Measurements from ENCODE around the gene TRAF6. TPM values are rescaled to one million over a fixed set of nuclear protein-coding genes. Genes with fewer than 3 reads are reported as not detected.

TRAF6 gene, protein sequence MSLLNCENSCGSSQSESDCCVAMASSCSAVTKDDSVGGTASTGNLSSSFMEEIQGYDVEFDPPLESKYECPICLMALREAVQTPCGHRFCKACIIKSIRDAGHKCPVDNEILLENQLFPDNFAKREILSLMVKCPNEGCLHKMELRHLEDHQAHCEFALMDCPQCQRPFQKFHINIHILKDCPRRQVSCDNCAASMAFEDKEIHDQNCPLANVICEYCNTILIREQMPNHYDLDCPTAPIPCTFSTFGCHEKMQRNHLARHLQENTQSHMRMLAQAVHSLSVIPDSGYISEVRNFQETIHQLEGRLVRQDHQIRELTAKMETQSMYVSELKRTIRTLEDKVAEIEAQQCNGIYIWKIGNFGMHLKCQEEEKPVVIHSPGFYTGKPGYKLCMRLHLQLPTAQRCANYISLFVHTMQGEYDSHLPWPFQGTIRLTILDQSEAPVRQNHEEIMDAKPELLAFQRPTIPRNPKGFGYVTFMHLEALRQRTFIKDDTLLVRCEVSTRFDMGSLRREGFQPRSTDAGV
- total RNA-seq = 13.1 and 14.2 TPM in 2 replicates
- polyA plus RNA-seq = 6.0 and 6.6 TPM in 2 replicates
- 5.8 and 6.8 TPM in 2 replicates for polyA plus RNA-seq (2011; cell fraction: cytosol; rRNA removed)
- polyA plus RNA-seq (2011; cell fraction: nucleus; rRNA removed) = 11.3 and 12.2 TPM in 2 replicates
- 9.5 and 9.7 TPM in 2 replicates for polyA plus RNA-seq (2012)
- polyA minus RNA-seq = 19.7 and 20.3 TPM in 2 replicates
- 5.7 TPM for polyA minus RNA-seq (2011; cell fraction: cytosol; rRNA and poly(A)+ RNA removed)
- polyA minus RNA-seq (2011; cell fraction: nucleus; rRNA and poly(A)+ RNA removed) = 15.3 and 22.8 TPM in 2 replicates
- Bru-seq, nascent RNA = percentile 91 among the genes with signal in this experiment
- percentile 70 among the genes with signal in this experiment for BruChase-seq, experiment 1, labeled RNA remaining after a 6-hour chase
- percentile 93 among the genes with signal in this experiment for BruChase-seq, experiment 2, labeled RNA remaining after a 2-hour chase
- long read RNA-seq, full-length matches to known transcripts = 34 of 43 reads
- long read RNA-seq, partial matches to known transcripts = 2 of 43 reads
- long read RNA-seq, other reads (novel, unspliced or antisense) = 7 of 43 reads

DNA sequence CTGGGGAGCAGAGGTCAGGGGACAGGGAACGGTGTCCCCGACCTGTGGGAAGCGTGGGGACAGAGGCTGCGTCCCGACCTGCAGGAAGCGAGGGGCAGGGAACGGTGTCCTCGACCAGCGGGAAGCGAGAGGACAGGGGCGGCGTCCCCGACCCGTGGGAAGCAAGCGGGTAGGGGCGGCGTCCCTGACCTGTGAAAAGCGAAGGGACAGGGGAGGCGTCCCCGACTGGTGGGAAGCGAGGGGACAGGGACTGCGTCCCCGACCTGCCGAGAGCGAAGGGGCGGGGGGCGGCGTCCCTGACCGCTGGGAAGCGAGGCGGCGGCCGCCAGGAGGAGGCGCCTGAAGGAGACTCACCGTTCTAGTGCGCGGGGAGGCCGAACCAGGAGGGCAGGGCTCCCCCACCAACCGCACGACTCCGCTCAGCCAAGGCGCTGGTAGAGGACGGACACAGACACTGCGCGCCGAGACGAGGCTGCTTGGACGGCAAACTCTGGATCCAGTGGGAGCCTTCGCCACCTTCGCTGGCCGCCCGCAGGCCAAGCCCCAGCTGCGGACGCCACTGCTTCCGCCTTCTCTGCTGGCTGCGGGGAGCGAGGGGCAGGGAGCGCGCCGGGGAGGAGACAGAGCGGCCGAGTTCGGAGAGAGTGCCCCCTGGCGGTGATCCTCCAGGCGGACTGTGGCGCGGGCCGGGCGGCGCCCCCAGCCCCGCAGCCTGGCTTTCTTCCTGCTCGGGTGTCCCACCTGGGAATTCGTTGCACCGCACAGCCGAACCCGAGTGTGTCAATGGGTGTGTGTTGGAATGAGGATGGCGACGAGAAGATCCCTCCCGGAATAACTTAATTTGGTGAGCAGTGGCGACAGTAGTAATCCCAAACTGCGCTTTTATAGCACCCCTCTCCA lies at the start of gene TRAF6:
Gene TRAF6, minus strand, starts transcription at position 579 of the 900 bp plus-strand sequence. CDS start 8,757 bp downstream, outside the sequence.
- H3K79me2 ChIP-seq (ENCODE audit: control insufficient read depth, insufficient read depth, low read length) = peaks cover 36% of the 10 kb centered on the region
- no peaks in the 10 kb centered on the region for H3K9me1 ChIP-seq (replicated peaks; ENCODE audit: control insufficient read depth, extremely low read depth, insufficient read depth, low read length)
- H3K4me2 ChIP-seq (ENCODE audit: insufficient read depth, low read length) = peak within 1 kb of the TSS; percentile 95
- H4K20me1 ChIP-seq (replicated peaks; ENCODE audit: control insufficient read depth, extremely low read depth, insufficient read depth, low read length) = peaks cover 2% of the 10 kb centered on the region
- H3K9ac ChIP-seq (replicated peaks; ENCODE audit: extremely low read depth, insufficient read depth, low read length) = peak within 1 kb of the TSS; percentile 55
- BruUV-seq (replicated peaks) = no TSS peak
- peak within 1 kb of the TSS; percentile 90 for H2AFZ ChIP-seq (ENCODE audit: low read depth, low read length)
- peak within 1 kb of the TSS; percentile 77 to 100 (median 88) for H3K4me3 ChIP-seq (replicated peaks in 1 of 3; ENCODE audit: insufficient read depth in 1 of 3, low read depth in 1 of 3, low read length in 3 of 3)
- H3K4me1 ChIP-seq (ENCODE audit: control insufficient read depth, extremely low read depth, insufficient read depth, low read length) = peaks cover 16% of the 10 kb centered on the region
- POLR2A ChIA-PET = no interaction called here
- H3K36me3 ChIP-seq (ENCODE audit: control insufficient read depth in 2 of 2, extremely low read depth in 1 of 2, insufficient read depth in 2 of 2, low read length in 2 of 2) = no peaks in the 10 kb centered on the region
- FAIRE-seq = peak; percentile 73
- H3K9me3 ChIP-seq (replicated peaks; ENCODE audit: control insufficient read depth, insufficient read depth, low read length) = no peaks in the 10 kb centered on the region
- TF ChIP-seq POLR2AphosphoS5 (IDR thresholded peaks at IDR 0.05; ENCODE audit: insufficient read depth, low read depth, low read length) (peak; percentile 96), POLR2A (IDR thresholded peaks at IDR 0.05; ENCODE audit: low read depth, low read length) (peak; percentile 94), MYC (IDR thresholded peaks at IDR 0.05; ENCODE audit: low read depth, low read length) (no peak)
- TF ChIP-seq, protein P1, sequence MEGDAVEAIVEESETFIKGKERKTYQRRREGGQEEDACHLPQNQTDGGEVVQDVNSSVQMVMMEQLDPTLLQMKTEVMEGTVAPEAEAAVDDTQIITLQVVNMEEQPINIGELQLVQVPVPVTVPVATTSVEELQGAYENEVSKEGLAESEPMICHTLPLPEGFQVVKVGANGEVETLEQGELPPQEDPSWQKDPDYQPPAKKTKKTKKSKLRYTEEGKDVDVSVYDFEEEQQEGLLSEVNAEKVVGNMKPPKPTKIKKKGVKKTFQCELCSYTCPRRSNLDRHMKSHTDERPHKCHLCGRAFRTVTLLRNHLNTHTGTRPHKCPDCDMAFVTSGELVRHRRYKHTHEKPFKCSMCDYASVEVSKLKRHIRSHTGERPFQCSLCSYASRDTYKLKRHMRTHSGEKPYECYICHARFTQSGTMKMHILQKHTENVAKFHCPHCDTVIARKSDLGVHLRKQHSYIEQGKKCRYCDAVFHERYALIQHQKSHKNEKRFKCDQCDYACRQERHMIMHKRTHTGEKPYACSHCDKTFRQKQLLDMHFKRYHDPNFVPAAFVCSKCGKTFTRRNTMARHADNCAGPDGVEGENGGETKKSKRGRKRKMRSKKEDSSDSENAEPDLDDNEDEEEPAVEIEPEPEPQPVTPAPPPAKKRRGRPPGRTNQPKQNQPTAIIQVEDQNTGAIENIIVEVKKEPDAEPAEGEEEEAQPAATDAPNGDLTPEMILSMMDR (IDR thresholded peaks at IDR 0.05; ENCODE audit: extremely low read depth in 1 of 2, insufficient read depth in 1 of 2, low read depth in 1 of 2, low read length in 2 of 2) = peak; percentile 90 to 92
- H3K27me3 ChIP-seq (ENCODE audit: control insufficient read depth in 2 of 2, insufficient read depth in 2 of 2, low read length in 2 of 2) = no peaks in the 10 kb centered on the region
- dilution Hi-C loops (cut with MboI; ENCODE audit: extremely low pct_ligation_motif_present, low sequenced_read_pairs) (no loop called here), intact Hi-C loops (cut with micrococcal nuclease) (loop anchor here (1.0 to 10.0 kb wide), 5 partner anchors 10 to 1535 kb away; partner anchors contain the start of gene IFTAP)
- DNase-seq (ENCODE audit: low read depth, low spot score) = peak; percentile 91
- peak within 1 kb of the TSS; percentile 50 for H3K27ac ChIP-seq (ENCODE audit: insufficient read depth, low read depth, low read length)
- CTCF ChIA-PET = interaction anchor here (0.9 to 2.9 kb wide), 9 partner anchors 9 to 221 kb away, joined by 3 to 36 read pairs (median 5); partner anchors contain the start of gene COMMD9
